Measurements from ENCODE around the gene STOX2. TPM values are rescaled to one million over a fixed set of nuclear protein-coding genes. Genes with fewer than 3 reads are reported as not detected.

Gene STOX2
- total RNA-seq, 1 donor from 2014 or later, result 1.1 TPM

GRCh38 chr4:183887351-183887750 lies 17.8 kb upstream of the STOX2 start:
- DNase-seq (ENCODE audit: extremely low read depth, low read depth, low spot score), result no peak

DNA sequence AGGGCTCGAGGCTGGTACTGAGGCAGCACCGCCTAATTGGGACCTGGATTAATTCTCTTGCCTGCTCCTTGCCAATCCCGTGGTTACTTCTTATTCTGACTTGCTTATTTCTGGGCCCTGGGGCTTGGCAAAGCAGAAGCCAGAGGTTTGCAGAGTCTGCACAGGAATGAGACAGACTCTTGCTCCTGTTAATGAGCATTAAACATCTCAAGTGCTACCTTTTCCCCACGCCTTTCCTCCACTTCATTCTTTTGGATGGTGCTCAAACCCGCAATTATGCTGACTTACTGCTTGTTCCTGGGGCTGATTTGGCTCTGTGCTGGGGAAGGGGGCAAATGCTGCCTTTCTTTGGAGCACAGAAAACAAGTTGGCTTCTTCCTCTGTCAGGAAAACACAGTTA lies 16.5 kb upstream of the STOX2 start:
- DNase-seq (ENCODE audit: extremely low read depth, low read depth, low spot score), result no peak

GRCh38 chr4:183889190-183889589 lies 15.9 kb upstream of the STOX2 start:
- DNase-seq (ENCODE audit: extremely low read depth, low read depth, low spot score), result no peak

GRCh38 chr4:183897193-183897592 lies 7.9 kb upstream of the STOX2 start:
- no peak for DNase-seq (ENCODE audit: extremely low read depth, low read depth, low spot score)

DNA sequence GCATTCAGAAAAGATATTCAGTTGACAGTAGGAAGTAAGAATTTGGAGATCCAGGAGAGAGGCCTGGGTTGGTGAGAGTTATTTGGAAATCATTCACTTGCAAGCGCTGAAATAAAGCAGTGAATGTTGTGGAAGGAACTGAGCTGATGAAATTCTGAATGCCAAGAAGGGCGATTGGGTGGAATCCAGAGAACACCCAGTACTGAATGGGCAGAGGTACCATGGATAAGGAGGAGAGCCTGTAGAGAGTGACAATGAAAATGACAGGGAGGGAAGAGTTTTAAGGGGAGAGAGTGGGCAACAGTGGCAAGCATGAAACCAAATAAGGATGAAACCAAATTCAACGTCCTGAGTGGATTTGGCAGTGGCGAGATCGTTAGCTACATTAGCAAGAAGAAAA lies 6.7 kb upstream of the STOX2 start:
- no peak for DNase-seq (ENCODE audit: extremely low read depth, low read depth, low spot score)

GRCh38 chr4:183903021-183903760 lies 1.9 kb upstream of the STOX2 start:
- DNase-seq (ENCODE audit: extremely low read depth, low read depth, low spot score), result no peak

DNA sequence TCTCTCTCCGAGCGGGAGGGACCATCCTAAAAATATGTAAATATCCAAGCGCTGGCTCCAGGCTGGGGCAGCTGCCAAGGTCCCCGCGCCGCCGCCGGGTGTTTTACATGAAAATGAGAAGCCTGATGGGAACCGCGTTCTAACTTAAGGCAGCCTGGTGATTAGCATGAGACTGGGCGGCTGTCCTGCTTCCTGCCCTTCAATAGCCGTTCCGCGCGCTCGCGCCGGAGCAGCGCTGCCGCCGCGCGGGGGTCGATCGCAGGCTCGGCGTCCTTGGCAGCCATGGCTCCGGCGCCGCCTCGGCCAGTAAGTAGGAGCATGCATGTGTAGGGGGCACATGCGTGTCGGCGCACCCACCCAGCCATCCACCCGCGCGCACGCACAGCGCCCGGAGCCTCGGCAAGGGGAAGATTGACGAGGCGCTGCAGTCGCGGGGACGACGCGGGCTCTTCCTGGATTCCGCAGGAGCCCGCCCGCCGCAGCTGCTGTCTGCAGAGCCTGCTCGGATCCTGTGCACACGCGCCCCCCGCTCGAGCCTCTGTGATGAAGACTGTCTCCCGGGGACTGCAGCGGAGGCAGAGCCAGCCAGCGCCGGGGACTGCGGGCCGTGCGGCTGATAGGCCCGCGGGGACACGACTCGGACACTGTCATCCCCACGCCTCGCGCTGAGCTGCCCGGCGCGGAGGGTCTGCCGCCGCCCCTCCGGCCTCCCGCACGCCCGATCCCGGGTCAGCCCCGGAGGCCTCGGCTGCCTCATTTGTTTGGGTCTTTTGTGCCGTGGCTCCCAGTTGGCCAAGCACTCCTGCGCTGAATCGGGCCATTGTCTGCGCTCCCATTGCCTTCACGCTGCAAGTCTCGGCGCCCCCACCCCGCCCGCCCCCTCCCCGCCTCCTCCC lies 734 bp downstream of the STOX2 start:
- no peak for DNase-seq (ENCODE audit: extremely low read depth, low read depth, low spot score)

- no peak for DNase-seq (ENCODE audit: extremely low read depth, low read depth, low spot score)
Observed at GRCh38 chr4:183906489-183906738, 1.3 kb downstream of the STOX2 start.

- DNase-seq (ENCODE audit: extremely low read depth, low read depth, low spot score), result no peak
Observed at GRCh38 chr4:183906739-183907651, 1.9 kb downstream of the STOX2 start.

DNA sequence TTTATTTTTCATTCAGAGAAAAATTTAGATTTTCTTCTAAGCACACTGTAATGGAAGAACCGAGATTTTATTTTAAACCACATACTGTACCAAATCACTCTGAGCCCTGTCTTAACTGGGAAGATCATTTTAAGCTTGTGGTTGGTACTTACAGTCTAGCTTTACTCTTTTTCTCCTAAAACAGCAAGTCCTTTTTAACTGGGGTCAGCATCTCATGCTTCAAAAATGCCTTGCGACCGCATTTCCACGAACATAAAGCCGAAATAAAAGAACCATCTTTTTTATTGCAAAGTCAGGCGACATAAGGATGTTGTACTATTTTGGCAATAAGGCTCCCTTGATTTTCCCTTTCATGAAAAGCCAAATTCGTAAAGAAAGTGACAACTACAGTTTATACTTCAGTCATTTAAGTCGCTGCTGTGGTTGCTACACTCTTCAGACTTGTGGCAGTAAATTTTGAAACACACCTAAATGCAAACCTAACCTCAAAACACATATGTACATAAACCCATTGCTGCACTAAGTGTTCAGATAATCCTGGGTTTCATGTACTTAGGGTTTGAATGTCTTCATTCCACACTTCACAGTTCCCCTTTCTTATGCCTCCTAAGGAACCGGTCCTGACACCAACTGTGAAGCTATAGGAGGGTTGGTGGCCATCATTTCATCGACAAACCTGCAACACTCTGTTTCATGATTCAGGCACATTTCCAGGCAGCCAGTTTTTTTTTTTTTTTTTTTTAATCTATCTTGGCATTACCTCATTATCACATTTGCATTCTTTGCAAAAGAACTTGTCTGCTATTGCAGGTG lies 3.0 kb downstream of the STOX2 start:
- DNase-seq (ENCODE audit: extremely low read depth, low read depth, low spot score), result no peak

- no peak for DNase-seq (ENCODE audit: extremely low read depth, low read depth, low spot score)
Observed at GRCh38 chr4:183909187-183909586, 4.1 kb downstream of the STOX2 start.

DNA sequence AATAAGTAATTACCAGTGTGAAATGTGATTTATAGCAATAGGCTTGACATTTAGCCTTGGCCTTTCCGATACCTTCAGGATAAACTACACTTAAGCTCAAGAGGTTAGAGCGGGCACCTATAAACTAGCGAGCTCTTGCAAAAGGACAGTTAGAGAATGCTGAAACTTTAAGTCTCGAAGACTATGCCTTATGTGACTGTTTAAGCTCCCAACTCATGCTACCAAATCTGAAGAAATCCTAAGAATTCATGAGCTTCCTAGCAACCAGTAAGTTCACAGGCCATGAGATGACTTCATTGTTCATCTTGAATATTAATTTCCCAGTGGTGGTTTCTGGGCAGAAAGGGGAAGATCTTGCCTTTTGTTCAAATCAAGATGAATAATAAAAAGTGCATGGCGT lies 4.7 kb downstream of the STOX2 start:
- DNase-seq (ENCODE audit: extremely low read depth, low read depth, low spot score), result no peak

DNA sequence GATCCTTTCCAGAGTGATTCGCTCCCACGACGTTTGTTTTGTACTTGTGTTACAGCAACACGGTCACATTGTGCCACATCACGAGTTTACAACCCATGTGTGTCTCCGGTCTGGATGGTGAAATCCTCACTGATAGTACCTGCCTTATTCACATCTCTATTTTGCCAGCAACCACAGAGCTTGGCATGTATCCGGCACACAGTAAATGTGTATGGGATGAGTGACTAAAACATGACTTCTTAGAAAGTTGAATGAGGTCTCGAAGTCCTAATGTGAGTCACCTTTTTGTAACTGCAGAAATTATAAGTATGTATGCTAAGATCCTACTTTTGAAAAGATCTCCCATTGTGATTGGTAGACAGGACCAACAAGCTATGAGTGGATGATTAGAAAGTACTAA lies 7.5 kb downstream of the STOX2 start:
- no peak for DNase-seq (ENCODE audit: extremely low read depth, low read depth, low spot score)

DNA sequence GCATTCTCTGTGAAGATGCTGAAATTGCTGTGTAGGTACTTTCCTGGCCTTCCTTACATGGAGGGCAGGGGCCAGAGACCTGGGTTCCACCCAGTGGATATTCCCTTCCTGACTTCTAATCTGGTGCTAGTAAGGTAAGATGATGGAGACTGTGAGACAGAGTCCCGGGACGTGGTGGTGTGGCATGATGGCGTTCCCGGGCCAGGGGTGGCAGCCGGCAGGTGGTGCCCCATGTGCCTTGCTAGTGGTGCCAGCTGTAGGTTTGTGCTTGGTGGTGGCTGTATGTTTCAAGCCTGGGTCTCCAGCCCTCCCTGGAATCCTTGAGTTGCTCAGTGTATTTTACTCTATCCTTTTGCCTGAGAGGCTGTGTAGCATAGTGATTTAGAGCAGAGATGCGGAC lies 10.9 kb downstream of the STOX2 start:
- no peak for DNase-seq (ENCODE audit: extremely low read depth, low read depth, low spot score)

GRCh38 chr4:183918696-183919095 lies 13.6 kb downstream of the STOX2 start:
- DNase-seq (ENCODE audit: extremely low read depth, low read depth, low spot score), result no peak

DNA sequence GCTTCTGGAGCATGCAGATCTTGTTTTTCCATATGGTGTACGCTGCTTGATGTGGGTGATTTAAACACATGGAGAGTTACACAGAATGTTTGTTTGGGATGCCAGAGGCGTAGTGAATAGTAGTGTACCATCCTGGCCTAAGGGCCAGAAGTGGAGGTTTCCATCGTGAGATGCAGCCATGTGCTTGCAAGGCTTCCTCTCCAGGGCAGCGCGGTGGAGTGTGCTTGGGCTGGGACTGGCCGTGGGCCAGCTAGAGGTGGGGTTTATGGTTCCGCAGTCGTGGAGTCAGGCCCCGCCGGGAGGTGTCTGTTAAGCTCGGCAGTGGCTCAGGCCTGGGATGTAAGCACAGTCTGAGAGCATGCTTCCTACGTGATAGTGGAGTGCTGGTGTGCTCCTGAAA lies 14.0 kb downstream of the STOX2 start:
- DNase-seq (ENCODE audit: extremely low read depth, low read depth, low spot score), result no peak

- no peak for DNase-seq (ENCODE audit: extremely low read depth, low read depth, low spot score)
Observed at GRCh38 chr4:183920512-183920911, 15.4 kb downstream of the STOX2 start.

GRCh38 chr4:183921335-183921734 lies 16.2 kb downstream of the STOX2 start:
- DNase-seq (ENCODE audit: extremely low read depth, low read depth, low spot score), result no peak

- DNase-seq (ENCODE audit: extremely low read depth, low read depth, low spot score), result no peak
Observed at GRCh38 chr4:183924362-183925044, 19.4 kb downstream of the STOX2 start.

- DNase-seq (ENCODE audit: extremely low read depth, low read depth, low spot score), result no peak
Observed at GRCh38 chr4:183926950-183927349, 21.8 kb downstream of the STOX2 start.
